HepG2 (cell line): ENCODE measurements around the gene YIPF3. TPM values are rescaled to one million over a fixed set of nuclear protein-coding genes. Genes with fewer than 3 reads are reported as not detected.

Experiments used
- HNF4A ChIP-seq: sonication (generic); formaldehyde crosslinking; IDR thresholded peaks from 2 replicates; pipeline ENCODE4 v1.4.0; 2020; ENCODE audit warnings: missing genetic modification reagents
- JARID2 ChIP-seq: sonication (generic); formaldehyde crosslinking; IDR thresholded peaks from 2 replicates; pipeline ENCODE4 v1.8.1; 2023; ENCODE audit warnings: missing genetic modification reagents, inconsistent platforms; ENCODE audit not compliant: insufficient replicate concordance
- KAT8 ChIP-seq: IDR thresholded peaks from 2 replicates; pipeline ENCODE4 v1.6.1; 2016; ENCODE audit warnings: missing genetic modification reagents, missing compliant biosample characterization
- KDM6A ChIP-seq: IDR thresholded peaks from 2 replicates; pipeline ENCODE4 v1.6.1; 2016; ENCODE audit warnings: low read depth
- NFKB2 ChIP-seq: sonication (generic); formaldehyde crosslinking; IDR thresholded peaks from 2 replicates; pipeline ENCODE4 v1.4.0; 2020; ENCODE audit warnings: missing genetic modification reagents, borderline replicate concordance
- NONO ChIP-seq, 2 experiments: fragments of 450-650 bp in 1 of 2; sonication (generic) in 1 of 2; formaldehyde crosslinking in 1 of 2; IDR thresholded peaks in 1 of 2; conservative IDR thresholded peaks in 1 of 2; 2 replicates each; pipeline versions ENCODE4 v1.6.1 to v1.8.0; 2017 to 2022; ENCODE audit warnings: mild to moderate bottlenecking in 1 of 2, missing genetic modification reagents in 1 of 2, moderate library complexity in 1 of 2
- RFX1 ChIP-seq: fragments of 450-650 bp; IDR thresholded peaks from 2 replicates; pipeline ENCODE4 v1.6.1; 2017
- SMC3 ChIP-seq: IDR thresholded peaks from 2 replicates; pipeline ENCODE4 v1.6.1; 2011; ENCODE audit warnings: low read length, improper control_type of control experiment
- ZNF530 ChIP-seq: sonication (generic); formaldehyde crosslinking; IDR thresholded peaks from 2 replicates; pipeline ENCODE4 v1.5.0; 2020; ENCODE audit warnings: low read depth, mild to moderate bottlenecking, missing genetic modification reagents
- polyA plus RNA-seq, 8 experiments: library from polyadenylated mRNA; depleted of rRNA in 3 of 8; stranded (reverse) in 7 of 8; unstranded in 1 of 8; fragments of >200 nt; fragmentation: Illumina TruSeq in 4 of 8; extraction: Trizol in 4 of 8; gene quantifications; 2 replicates each; pipeline versions ENCODE4 v1.2.1 to v1.2.3, GENCODE V29; 2011 to 2016; ENCODE audit warnings: low read depth in 4 of 8, missing spikeins in 1 of 8, mixed read lengths in 1 of 8; ENCODE audit not compliant: insufficient read depth in 1 of 8
- total RNA-seq, 5 experiments: library from RNA; depleted of rRNA; stranded (reverse); fragments of >200 nt; fragmentation: Illumina TruSeq; extraction: Trizol; gene quantifications; 2 replicates each; pipeline ENCODE4 v1.2.3, GENCODE V29; 2016; ENCODE audit warnings: low read depth in 1 of 5
- TF ChIP-seq, protein P1 (sequence below): sonication (generic); IDR thresholded peaks from 2 replicates; pipeline ENCODE4 v1.6.1; 2016; ENCODE audit warnings: low read depth, borderline replicate concordance
- TF ChIP-seq, protein P2 (sequence below), 2 experiments: IDR thresholded peaks; 2 replicates each; pipeline ENCODE4 v1.6.1; 2011 to 2012; ENCODE audit warnings: low read length in 2 of 2, borderline replicate concordance in 1 of 2, low read depth in 1 of 2, mild to moderate bottlenecking in 1 of 2, moderate library complexity in 1 of 2
- TF ChIP-seq, protein P3 (sequence below): IDR thresholded peaks from 2 replicates; pipeline ENCODE4 v1.6.1; 2012; ENCODE audit warnings: low read depth, low read length, improper control_type of control experiment
- TF ChIP-seq, protein P4 (sequence below): IDR thresholded peaks from 2 replicates; pipeline ENCODE4 v1.4.0; 2020; ENCODE audit warnings: mild to moderate bottlenecking, missing genetic modification reagents
- TF ChIP-seq, protein P5 (sequence below): sonication (generic); formaldehyde crosslinking; IDR thresholded peaks from 2 replicates; pipeline ENCODE4 v1.4.0; 2020; ENCODE audit warnings: low read depth, mild to moderate bottlenecking, missing genetic modification reagents
- TF ChIP-seq, protein P6 (sequence below): sonication (generic); formaldehyde crosslinking; IDR thresholded peaks from 2 replicates; pipeline ENCODE4 v1.9.0; 2022; ENCODE audit warnings: low read depth, missing genetic modification reagents

Gene YIPF3
- total and polyA plus RNA-seq, 2 of the 13 experiments (the other 11 are each of a cell fraction or from before 2014, with no cell fraction given) = 107 to 206 TPM

DNA sequence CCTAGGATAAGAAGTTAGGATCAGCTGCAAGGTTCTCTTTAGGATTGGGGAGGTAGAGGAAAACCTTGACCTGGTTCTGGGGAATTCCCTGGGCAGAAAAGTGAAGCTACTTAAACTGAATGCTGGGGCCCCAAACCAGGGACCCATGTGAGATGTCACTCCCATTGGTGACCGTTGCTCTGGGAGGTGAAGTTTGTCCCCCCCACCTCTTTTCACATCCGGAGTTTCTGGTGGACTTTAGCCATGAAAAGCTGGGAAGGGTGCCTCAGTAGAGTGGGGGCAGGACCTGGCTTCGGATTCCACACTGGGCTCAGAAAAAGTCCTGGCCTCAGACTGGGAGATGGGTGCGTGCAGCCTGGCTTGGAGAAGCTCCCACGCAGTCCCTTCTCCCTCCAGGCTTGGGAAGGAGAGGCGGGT is 26.2 kb downstream of the YIPF3 start (continued):
- TF ChIP-seq, protein P1, sequence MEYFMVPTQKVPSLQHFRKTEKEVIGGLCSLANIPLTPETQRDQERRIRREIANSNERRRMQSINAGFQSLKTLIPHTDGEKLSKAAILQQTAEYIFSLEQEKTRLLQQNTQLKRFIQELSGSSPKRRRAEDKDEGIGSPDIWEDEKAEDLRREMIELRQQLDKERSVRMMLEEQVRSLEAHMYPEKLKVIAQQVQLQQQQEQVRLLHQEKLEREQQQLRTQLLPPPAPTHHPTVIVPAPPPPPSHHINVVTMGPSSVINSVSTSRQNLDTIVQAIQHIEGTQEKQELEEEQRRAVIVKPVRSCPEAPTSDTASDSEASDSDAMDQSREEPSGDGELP = peak; percentile 71; the same call in 1 of the 2 replicates
- TF ChIP-seq SMC3 (no peak), ZNF530 (CRISPR knock-in tag) (no peak), RFX1 (no peak), HNF4A (CRISPR knock-in tag) (peak; percentile 99), JARID2 (no peak), NFKB2 (CRISPR knock-in tag) (no peak), NONO (IDR thresholded peaks at IDR 0.05) (no peak), NONO (CRISPR knock-in tag; conservative IDR thresholded peaks at IDR 0.05) (0 out of 2 replicates have a peak, but pooled peaks have one; percentile 79), KDM6A (CRISPR knock-in tag) (peak; percentile 94), KAT8 (CRISPR knock-in tag) (0 out of 2 replicates have a peak, but pooled peaks have one; percentile 46)
- TF ChIP-seq, protein P2, sequence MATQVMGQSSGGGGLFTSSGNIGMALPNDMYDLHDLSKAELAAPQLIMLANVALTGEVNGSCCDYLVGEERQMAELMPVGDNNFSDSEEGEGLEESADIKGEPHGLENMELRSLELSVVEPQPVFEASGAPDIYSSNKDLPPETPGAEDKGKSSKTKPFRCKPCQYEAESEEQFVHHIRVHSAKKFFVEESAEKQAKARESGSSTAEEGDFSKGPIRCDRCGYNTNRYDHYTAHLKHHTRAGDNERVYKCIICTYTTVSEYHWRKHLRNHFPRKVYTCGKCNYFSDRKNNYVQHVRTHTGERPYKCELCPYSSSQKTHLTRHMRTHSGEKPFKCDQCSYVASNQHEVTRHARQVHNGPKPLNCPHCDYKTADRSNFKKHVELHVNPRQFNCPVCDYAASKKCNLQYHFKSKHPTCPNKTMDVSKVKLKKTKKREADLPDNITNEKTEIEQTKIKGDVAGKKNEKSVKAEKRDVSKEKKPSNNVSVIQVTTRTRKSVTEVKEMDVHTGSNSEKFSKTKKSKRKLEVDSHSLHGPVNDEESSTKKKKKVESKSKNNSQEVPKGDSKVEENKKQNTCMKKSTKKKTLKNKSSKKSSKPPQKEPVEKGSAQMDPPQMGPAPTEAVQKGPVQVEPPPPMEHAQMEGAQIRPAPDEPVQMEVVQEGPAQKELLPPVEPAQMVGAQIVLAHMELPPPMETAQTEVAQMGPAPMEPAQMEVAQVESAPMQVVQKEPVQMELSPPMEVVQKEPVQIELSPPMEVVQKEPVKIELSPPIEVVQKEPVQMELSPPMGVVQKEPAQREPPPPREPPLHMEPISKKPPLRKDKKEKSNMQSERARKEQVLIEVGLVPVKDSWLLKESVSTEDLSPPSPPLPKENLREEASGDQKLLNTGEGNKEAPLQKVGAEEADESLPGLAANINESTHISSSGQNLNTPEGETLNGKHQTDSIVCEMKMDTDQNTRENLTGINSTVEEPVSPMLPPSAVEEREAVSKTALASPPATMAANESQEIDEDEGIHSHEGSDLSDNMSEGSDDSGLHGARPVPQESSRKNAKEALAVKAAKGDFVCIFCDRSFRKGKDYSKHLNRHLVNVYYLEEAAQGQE (IDR thresholded peaks at IDR 0.05; ENCODE audit: borderline replicate concordance in 1 of 2, low read depth in 1 of 2, low read length in 2 of 2) = peak in 1 of 2 experiments; percentile 69; a peak in 1 of 4 replicates
- TF ChIP-seq, protein P3, sequence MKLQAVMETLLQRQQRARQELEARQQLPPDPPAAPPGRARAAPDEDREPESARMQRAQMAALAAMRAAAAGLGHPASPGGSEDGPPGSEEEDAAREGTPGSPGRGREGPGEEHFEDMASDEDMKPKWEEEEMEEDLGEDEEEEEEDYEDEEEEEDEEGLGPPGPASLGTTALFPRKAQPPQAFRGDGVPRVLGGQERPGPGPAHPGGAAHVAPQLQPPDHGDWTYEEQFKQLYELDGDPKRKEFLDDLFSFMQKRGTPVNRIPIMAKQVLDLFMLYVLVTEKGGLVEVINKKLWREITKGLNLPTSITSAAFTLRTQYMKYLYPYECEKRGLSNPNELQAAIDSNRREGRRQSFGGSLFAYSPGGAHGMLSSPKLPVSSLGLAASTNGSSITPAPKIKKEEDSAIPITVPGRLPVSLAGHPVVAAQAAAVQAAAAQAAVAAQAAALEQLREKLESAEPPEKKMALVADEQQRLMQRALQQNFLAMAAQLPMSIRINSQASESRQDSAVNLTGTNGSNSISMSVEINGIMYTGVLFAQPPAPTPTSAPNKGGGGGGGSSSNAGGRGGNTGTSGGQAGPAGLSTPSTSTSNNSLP = no peak
- TF ChIP-seq, protein P4, sequence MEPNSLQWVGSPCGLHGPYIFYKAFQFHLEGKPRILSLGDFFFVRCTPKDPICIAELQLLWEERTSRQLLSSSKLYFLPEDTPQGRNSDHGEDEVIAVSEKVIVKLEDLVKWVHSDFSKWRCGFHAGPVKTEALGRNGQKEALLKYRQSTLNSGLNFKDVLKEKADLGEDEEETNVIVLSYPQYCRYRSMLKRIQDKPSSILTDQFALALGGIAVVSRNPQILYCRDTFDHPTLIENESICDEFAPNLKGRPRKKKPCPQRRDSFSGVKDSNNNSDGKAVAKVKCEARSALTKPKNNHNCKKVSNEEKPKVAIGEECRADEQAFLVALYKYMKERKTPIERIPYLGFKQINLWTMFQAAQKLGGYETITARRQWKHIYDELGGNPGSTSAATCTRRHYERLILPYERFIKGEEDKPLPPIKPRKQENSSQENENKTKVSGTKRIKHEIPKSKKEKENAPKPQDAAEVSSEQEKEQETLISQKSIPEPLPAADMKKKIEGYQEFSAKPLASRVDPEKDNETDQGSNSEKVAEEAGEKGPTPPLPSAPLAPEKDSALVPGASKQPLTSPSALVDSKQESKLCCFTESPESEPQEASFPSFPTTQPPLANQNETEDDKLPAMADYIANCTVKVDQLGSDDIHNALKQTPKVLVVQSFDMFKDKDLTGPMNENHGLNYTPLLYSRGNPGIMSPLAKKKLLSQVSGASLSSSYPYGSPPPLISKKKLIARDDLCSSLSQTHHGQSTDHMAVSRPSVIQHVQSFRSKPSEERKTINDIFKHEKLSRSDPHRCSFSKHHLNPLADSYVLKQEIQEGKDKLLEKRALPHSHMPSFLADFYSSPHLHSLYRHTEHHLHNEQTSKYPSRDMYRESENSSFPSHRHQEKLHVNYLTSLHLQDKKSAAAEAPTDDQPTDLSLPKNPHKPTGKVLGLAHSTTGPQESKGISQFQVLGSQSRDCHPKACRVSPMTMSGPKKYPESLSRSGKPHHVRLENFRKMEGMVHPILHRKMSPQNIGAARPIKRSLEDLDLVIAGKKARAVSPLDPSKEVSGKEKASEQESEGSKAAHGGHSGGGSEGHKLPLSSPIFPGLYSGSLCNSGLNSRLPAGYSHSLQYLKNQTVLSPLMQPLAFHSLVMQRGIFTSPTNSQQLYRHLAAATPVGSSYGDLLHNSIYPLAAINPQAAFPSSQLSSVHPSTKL (CRISPR knock-in tag) = peak; percentile 89
- TF ChIP-seq, protein P5, sequence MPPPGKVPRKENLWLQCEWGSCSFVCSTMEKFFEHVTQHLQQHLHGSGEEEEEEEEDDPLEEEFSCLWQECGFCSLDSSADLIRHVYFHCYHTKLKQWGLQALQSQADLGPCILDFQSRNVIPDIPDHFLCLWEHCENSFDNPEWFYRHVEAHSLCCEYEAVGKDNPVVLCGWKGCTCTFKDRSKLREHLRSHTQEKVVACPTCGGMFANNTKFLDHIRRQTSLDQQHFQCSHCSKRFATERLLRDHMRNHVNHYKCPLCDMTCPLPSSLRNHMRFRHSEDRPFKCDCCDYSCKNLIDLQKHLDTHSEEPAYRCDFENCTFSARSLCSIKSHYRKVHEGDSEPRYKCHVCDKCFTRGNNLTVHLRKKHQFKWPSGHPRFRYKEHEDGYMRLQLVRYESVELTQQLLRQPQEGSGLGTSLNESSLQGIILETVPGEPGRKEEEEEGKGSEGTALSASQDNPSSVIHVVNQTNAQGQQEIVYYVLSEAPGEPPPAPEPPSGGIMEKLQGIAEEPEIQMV = no peak
- TF ChIP-seq, protein P6, sequence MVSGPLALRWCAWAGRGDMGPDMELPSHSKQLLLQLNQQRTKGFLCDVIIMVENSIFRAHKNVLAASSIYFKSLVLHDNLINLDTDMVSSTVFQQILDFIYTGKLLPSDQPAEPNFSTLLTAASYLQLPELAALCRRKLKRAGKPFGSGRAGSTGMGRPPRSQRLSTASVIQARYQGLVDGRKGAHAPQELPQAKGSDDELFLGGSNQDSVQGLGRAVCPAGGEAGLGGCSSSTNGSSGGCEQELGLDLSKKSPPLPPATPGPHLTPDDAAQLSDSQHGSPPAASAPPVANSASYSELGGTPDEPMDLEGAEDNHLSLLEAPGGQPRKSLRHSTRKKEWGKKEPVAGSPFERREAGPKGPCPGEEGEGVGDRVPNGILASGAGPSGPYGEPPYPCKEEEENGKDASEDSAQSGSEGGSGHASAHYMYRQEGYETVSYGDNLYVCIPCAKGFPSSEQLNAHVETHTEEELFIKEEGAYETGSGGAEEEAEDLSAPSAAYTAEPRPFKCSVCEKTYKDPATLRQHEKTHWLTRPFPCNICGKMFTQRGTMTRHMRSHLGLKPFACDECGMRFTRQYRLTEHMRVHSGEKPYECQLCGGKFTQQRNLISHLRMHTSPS = no peak
